Measurements from ENCODE around the gene CLPX.
"Not testable (repeated sequence)": the region's sequence is repeated elsewhere in the genome, so short reads cannot be mapped to it uniquely, and the experiment has no call there.

Gene CLPX

DNA sequence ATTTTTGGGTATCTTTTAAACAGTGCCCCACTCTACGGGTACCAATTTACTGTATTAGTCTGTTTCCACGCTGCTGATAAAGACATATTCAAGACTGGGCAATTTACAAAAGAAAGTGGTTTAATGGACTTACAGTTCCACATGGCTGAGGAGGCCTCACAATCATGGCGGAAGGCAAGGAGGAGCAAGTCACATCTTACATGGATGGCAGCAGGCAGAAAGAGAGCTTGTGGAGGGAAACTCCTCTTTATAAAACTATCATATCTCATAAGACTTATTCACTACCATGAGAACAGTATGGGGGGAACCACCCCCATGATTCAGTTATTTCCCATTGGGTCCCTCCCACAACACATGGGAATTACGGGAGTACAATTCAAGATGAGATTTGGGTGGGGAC lies 47.2 kb downstream of the CLPX start:
- H4K20me1 ChIP-seq (ENCODE audit: insufficient read depth, low read length); H3K36me3 ChIP-seq (ENCODE audit: insufficient read depth, low read length); H3K9me3 ChIP-seq (ENCODE audit: insufficient read depth, low read length, severe bottlenecking); H3K4me2 ChIP-seq (ENCODE audit: insufficient read depth, low read length); H3K27me3 ChIP-seq (ENCODE audit: insufficient read depth, low read length, poor library complexity); H3K4me1 ChIP-seq (ENCODE audit: insufficient read depth, low read length); H3K27ac ChIP-seq (ENCODE audit: low read length); H2AFZ ChIP-seq (ENCODE audit: low read depth, low read length); DNase-seq; H3K9ac ChIP-seq (ENCODE audit: low read depth, low read length); ATAC-seq (ENCODE audit: insufficient read depth, low read depth); H3K79me2 ChIP-seq (ENCODE audit: insufficient read depth, low read length); H3K4me3 ChIP-seq (ENCODE audit: low read depth in 1 of 2, low read length in 2 of 2): not testable (repeated sequence)

DNA sequence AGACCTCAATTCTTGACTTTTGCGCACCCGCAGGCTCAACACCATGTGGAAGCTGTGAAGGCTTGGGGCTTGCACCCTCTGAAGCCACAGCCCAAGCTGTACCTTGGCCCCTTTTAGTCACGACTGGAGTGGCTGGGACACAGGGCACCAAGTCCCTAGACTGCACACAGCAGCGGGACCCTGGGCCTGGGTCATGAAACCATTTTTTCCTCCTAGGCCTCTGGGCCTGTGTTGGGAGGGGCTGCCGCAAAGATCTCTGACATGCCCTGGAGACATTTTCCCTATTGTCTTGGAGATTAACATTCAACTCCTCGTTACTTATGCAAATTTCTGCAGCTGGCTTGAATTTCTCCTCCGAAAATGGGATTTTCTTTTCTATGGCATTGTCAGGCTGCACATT lies 48.1 kb downstream of the CLPX start:
- not testable (repeated sequence) for H3K4me3 ChIP-seq (ENCODE audit: low read depth in 1 of 2, low read length in 2 of 2); DNase-seq
- peaks cover 12% of the 10 kb centered on the region for H3K79me2 ChIP-seq (ENCODE audit: insufficient read depth, low read length)

DNA sequence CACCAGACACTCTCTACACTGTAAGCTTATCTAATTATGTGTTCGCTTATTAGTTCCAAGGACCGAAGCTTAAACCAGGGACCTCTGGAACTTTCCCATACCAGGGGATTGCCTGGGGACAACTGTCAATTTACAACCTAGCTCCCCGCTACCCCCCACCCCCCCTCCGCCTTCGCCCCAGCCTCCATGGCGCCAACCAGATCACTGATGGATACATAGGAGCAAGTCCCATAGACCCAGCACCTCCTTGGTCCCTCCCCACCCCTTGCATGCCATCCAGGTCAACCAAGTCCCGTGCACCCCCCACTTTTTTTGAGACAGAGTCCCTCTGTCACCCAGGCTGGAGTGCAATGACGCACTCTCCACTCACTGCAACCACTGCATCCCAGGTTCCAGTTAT lies 50.6 kb downstream of the CLPX start:
- H3K9me3 ChIP-seq (ENCODE audit: insufficient read depth, low read length, severe bottlenecking): peaks cover 3% of the 10 kb centered on the region
- H3K4me1 ChIP-seq (ENCODE audit: insufficient read depth, low read length): peaks cover 23% of the 10 kb centered on the region
- no peaks in the 10 kb centered on the region for H3K27me3 ChIP-seq (ENCODE audit: insufficient read depth, low read length, poor library complexity)
- DNase-seq (no peak), ATAC-seq (ENCODE audit: insufficient read depth, low read depth) (no peak)
- H3K36me3 ChIP-seq (ENCODE audit: insufficient read depth, low read length): peaks cover 12% of the 10 kb centered on the region
- peaks cover 33% of the 10 kb centered on the region for H3K79me2 ChIP-seq (ENCODE audit: insufficient read depth, low read length)
- no peak overlapping the region; the same call in 1 of the 2 replicates for H2AFZ ChIP-seq (ENCODE audit: low read depth, low read length)
- peak overlapping the region; percentile 90 for H3K4me2 ChIP-seq (ENCODE audit: insufficient read depth, low read length)
- H3K27ac ChIP-seq (ENCODE audit: low read length): no peak overlapping the region
- peaks cover 17% of the 10 kb centered on the region; the same call in 1 of the 2 replicates for H4K20me1 ChIP-seq (ENCODE audit: insufficient read depth, low read length)
- no peak for TF ChIP-seq EZH2 (IDR thresholded peaks at IDR 0.05; ENCODE audit: borderline replicate concordance, low read depth, low read length, severe bottlenecking)
- TF ChIP-seq, protein P1, sequence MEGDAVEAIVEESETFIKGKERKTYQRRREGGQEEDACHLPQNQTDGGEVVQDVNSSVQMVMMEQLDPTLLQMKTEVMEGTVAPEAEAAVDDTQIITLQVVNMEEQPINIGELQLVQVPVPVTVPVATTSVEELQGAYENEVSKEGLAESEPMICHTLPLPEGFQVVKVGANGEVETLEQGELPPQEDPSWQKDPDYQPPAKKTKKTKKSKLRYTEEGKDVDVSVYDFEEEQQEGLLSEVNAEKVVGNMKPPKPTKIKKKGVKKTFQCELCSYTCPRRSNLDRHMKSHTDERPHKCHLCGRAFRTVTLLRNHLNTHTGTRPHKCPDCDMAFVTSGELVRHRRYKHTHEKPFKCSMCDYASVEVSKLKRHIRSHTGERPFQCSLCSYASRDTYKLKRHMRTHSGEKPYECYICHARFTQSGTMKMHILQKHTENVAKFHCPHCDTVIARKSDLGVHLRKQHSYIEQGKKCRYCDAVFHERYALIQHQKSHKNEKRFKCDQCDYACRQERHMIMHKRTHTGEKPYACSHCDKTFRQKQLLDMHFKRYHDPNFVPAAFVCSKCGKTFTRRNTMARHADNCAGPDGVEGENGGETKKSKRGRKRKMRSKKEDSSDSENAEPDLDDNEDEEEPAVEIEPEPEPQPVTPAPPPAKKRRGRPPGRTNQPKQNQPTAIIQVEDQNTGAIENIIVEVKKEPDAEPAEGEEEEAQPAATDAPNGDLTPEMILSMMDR (IDR thresholded peaks at IDR 0.05; ENCODE audit: borderline replicate concordance, extremely low read depth, low read length, poor library complexity, severe bottlenecking): no peak
- H3K9ac ChIP-seq (ENCODE audit: low read depth, low read length): peak overlapping the region; percentile 94
- peak overlapping the region; percentile 73 to 78; a peak in 3 of 4 replicates for H3K4me3 ChIP-seq (ENCODE audit: low read depth in 1 of 2, low read length in 2 of 2)

More for the DNA sequence above, 48.1 kb downstream of the CLPX start:
- H3K9me3 ChIP-seq (ENCODE audit: insufficient read depth, low read length, severe bottlenecking); H3K9ac ChIP-seq (ENCODE audit: low read depth, low read length); H2AFZ ChIP-seq (ENCODE audit: low read depth, low read length); H3K27me3 ChIP-seq (ENCODE audit: insufficient read depth, low read length, poor library complexity); H3K36me3 ChIP-seq (ENCODE audit: insufficient read depth, low read length); ATAC-seq (ENCODE audit: insufficient read depth, low read depth); H3K27ac ChIP-seq (ENCODE audit: low read length); H3K4me2 ChIP-seq (ENCODE audit: insufficient read depth, low read length); H4K20me1 ChIP-seq (ENCODE audit: insufficient read depth, low read length): not testable (repeated sequence)
- H3K4me1 ChIP-seq (ENCODE audit: insufficient read depth, low read length): peaks cover 16% of the 10 kb centered on the region

DNA sequence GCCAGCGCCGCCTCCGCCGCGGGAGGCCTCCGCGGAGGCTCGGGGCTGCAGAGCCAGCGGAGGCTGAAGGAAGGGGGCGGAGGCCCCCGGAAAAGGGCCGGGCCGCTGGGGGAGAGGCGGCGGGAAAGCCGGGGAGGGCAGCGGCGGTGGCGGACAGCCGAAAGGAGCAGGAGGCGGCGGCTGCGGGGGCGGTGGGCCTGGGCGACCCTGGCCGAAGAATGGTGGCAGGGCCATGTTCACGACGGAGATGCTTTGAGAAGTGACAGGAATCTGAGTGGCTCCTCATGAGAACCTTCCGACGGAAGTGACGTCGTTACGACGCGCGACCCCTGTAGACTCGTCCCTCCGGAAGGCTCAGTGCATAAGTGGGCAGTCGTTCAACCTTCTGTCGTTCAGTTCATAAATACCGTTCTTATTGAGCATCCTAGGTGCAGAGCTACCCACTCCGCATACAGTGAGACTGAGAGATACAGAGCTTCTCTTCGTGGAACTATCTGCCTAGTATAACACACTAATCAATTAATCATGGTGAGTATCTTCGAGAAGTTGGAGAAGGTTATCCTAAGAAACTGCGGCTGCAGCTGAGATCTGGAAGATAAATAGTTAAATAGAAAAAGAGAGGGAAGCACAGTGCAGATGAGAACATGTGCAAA lies 51.5 kb downstream of the CLPX start, which contains the start of gene PDCD7:
Gene PDCD7, minus strand, starts transcription at position 261 of the 653 bp plus-strand sequence. Its CDS starts 27 bp downstream, at position 234.
- Histone ChIP-seq H3K36me3 (ENCODE audit: insufficient read depth, low read length) (peaks cover 21% of the 10 kb centered on the region), H3K27me3 (ENCODE audit: insufficient read depth, low read length, poor library complexity) (no peaks in the 10 kb centered on the region), H3K9ac (ENCODE audit: low read depth, low read length) (peak within 1 kb of the TSS; percentile 94), H3K9me3 (ENCODE audit: insufficient read depth, low read length, severe bottlenecking) (peaks cover 3% of the 10 kb centered on the region), H3K4me2 (ENCODE audit: insufficient read depth, low read length) (peak within 1 kb of the TSS; percentile 90), H3K27ac (ENCODE audit: low read length) (peak within 1 kb of the TSS; percentile 82), H3K79me2 (ENCODE audit: insufficient read depth, low read length) (peaks cover 36% of the 10 kb centered on the region), H3K4me1 (ENCODE audit: insufficient read depth, low read length) (peaks cover 23% of the 10 kb centered on the region), H4K20me1 (ENCODE audit: insufficient read depth, low read length) (peaks cover 22% of the 10 kb centered on the region; the same call in 1 of the 2 replicates), H3K4me3 (ENCODE audit: low read depth in 1 of 2, low read length in 2 of 2) (peak within 1 kb of the TSS; percentile 73 to 78; a peak in 3 of 4 replicates), H2AFZ (ENCODE audit: low read depth, low read length) (peak within 1 kb of the TSS; percentile 91)
- DNase-seq (peak; percentile 86), ATAC-seq (ENCODE audit: insufficient read depth, low read depth) (peak; percentile 96)
- TF ChIP-seq EZH2 (IDR thresholded peaks at IDR 0.05; ENCODE audit: borderline replicate concordance, low read depth, low read length, severe bottlenecking): no peak
- TF ChIP-seq, protein P1 (IDR thresholded peaks at IDR 0.05; ENCODE audit: borderline replicate concordance, extremely low read depth, low read length, poor library complexity, severe bottlenecking): no peak

Measured in DND-41 (cell line).